Measurements from ENCODE around the gene OTOP3. TPM values are rescaled to one million over a fixed set of nuclear protein-coding genes. Genes with fewer than 3 reads are reported as not detected.

The OTOP3 gene
- total RNA-seq, 1 experiment from 2014 or later: not detected

GRCh38 chr17:74921026-74921681 lies 14.5 kb upstream of the OTOP3 start:
- no peak overlapping the region for H3K4me3 Mint-ChIP-seq (ENCODE audit: unreplicated experiment)
- CTCF ChIA-PET: interaction anchor here (0.6 to 11.5 kb wide), 2 partner anchors 31 to 38 kb away, joined by 3 to 233 read pairs; no protein-coding TSS in a partner anchor
- no peaks in the 10 kb centered on the region for H3K4me1 Mint-ChIP-seq (ENCODE audit: insufficient read depth, unreplicated experiment)
- POLR2A ChIA-PET: interaction anchor here (1.2 to 1.4 kb wide), 2 partner anchors 40 to 43 kb away, joined by 3 to 4 read pairs; no protein-coding TSS in a partner anchor
- H3K27me3 Mint-ChIP-seq (ENCODE audit: insufficient read depth, unreplicated experiment): peaks cover 31% of the 10 kb centered on the region
- no peak overlapping the region for H3K27ac Mint-ChIP-seq (ENCODE audit: low read depth, unreplicated experiment)
- no TSS peak for BruUV-seq (replicated peaks)
- DNase-seq (ENCODE audit: unreplicated experiment): no peak
- intact Hi-C loops (cut with micrococcal nuclease): no loop called here
- H3K9me3 Mint-ChIP-seq (ENCODE audit: unreplicated experiment): no peaks in the 10 kb centered on the region
- no peaks in the 10 kb centered on the region for H3K36me3 Mint-ChIP-seq (ENCODE audit: insufficient read depth, unreplicated experiment)
- no peak for TF ChIP-seq CTCF (IDR thresholded peaks at IDR 0.05; ENCODE audit: unreplicated experiment)

GRCh38 chr17:74921769-74922168 lies 13.9 kb upstream of the OTOP3 start:
- Mint-ChIP-seq H3K27ac (ENCODE audit: low read depth, unreplicated experiment) (no peak overlapping the region), H3K27me3 (ENCODE audit: insufficient read depth, unreplicated experiment) (peaks cover 30% of the 10 kb centered on the region), H3K9me3 (ENCODE audit: unreplicated experiment) (no peaks in the 10 kb centered on the region), H3K4me3 (ENCODE audit: unreplicated experiment) (no peak overlapping the region), H3K4me1 (ENCODE audit: insufficient read depth, unreplicated experiment) (no peaks in the 10 kb centered on the region), H3K36me3 (ENCODE audit: insufficient read depth, unreplicated experiment) (no peaks in the 10 kb centered on the region)
- intact Hi-C loops (cut with micrococcal nuclease): no loop called here
- TF ChIP-seq CTCF (IDR thresholded peaks at IDR 0.05; ENCODE audit: unreplicated experiment): no peak
- ChIA-PET CTCF (interaction anchor here (1.2 to 11.5 kb wide), 2 partner anchors 38 to 249 kb away, joined by 4 to 233 read pairs; no protein-coding TSS in a partner anchor), POLR2A (interaction anchor here (1.2 to 1.5 kb wide), 3 partner anchors 36 to 43 kb away, joined by 3 to 6 read pairs (median 4); no protein-coding TSS in a partner anchor)
- DNase-seq (ENCODE audit: unreplicated experiment): no peak
- BruUV-seq (replicated peaks): no TSS peak

DNA sequence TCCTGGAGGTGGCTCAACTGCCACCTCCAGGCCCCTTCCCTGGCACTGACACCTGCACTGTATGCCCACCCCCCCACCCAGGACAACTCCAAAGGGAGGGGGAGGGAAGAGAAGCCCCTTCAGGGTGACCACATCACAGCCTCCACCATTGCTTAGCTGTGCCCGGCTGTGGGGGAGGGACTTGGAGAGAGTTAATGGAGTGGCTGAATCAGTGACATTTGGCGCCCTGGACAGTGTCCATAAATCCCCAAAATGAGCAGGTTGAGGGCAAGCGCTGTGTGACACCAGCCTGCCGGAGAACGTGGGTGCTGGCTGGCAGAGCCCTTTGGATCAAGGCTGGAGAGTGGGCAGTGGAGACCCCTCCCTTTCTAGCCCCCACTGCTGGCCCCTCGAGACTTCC lies 13.5 kb upstream of the OTOP3 start:
- POLR2A ChIA-PET: interaction anchor here (0.6 to 1.5 kb wide), 3 partner anchors 35 to 164 kb away, joined by 3 to 6 read pairs (median 3); no protein-coding TSS in a partner anchor
- no peak overlapping the region for H3K27ac Mint-ChIP-seq (ENCODE audit: low read depth, unreplicated experiment)
- BruUV-seq (replicated peaks): no TSS peak

More for the DNA sequence above, 13.5 kb upstream of the OTOP3 start:
- Mint-ChIP-seq H3K27me3 (ENCODE audit: insufficient read depth, unreplicated experiment) (peaks cover 29% of the 10 kb centered on the region), H3K9me3 (ENCODE audit: unreplicated experiment) (no peaks in the 10 kb centered on the region), H3K4me1 (ENCODE audit: insufficient read depth, unreplicated experiment) (no peaks in the 10 kb centered on the region), H3K36me3 (ENCODE audit: insufficient read depth, unreplicated experiment) (no peaks in the 10 kb centered on the region), H3K4me3 (ENCODE audit: unreplicated experiment) (no peak overlapping the region)
- no peak for DNase-seq (ENCODE audit: unreplicated experiment)
- no peak for TF ChIP-seq CTCF (IDR thresholded peaks at IDR 0.05; ENCODE audit: unreplicated experiment)
- CTCF ChIA-PET: interaction anchor here (1.1 to 11.5 kb wide), 4 partner anchors 31 to 249 kb away, joined by 3 to 233 read pairs (median 6); no protein-coding TSS in a partner anchor
- intact Hi-C loops (cut with micrococcal nuclease): no loop called here
